K562 (cell line): ENCODE measurements around the gene TMEFF2.

Experiments used
- ARID3A ChIP-seq: IDR thresholded peaks from 2 replicates; pipeline ENCODE4 v1.6.1; 2012; ENCODE audit warnings: low read depth, low read length, improper control_type of control experiment, borderline replicate concordance
- CHCHD3 ChIP-seq: fragments of 250-450 bp; sonication (Bioruptor Pico); IDR thresholded peaks from 2 replicates; pipeline ENCODE4 v2.1.2; 2022; ENCODE audit warnings: mild to moderate bottlenecking
- CHD2 ChIP-seq: IDR thresholded peaks from 2 replicates; pipeline ENCODE4 v1.6.1; 2011; ENCODE audit warnings: low read depth, low read length
- CREB1 ChIP-seq, 2 experiments: sonication (generic) in 1 of 2; formaldehyde crosslinking in 1 of 2; IDR thresholded peaks; 2 replicates each; pipeline versions ENCODE4 v1.6.1 to v1.8.0; 2012 to 2022; ENCODE audit warnings: inconsistent platforms in 1 of 2, mild to moderate bottlenecking in 1 of 2, missing genetic modification reagents in 1 of 2, moderate library complexity in 1 of 2
- CTCF ChIP-seq, 3 experiments: IDR thresholded peaks in 2 of 3; conservative IDR thresholded peaks in 1 of 3; 2 replicates each; pipeline ENCODE4 v1.5.1; 2011 to 2012; ENCODE audit warnings: low read length in 3 of 3, mild to moderate bottlenecking in 3 of 3, control low read depth in 2 of 3, improper control_type of control experiment in 1 of 3, inconsistent platforms in 1 of 3, low read depth in 1 of 3, mixed read lengths in 1 of 3, moderate library complexity in 1 of 3; ENCODE audit not compliant: insufficient read depth in 2 of 3
- RAD21 ChIP-seq, 2 experiments: fragments of 250-450 bp in 1 of 2; fragments of 450-650 bp in 1 of 2; sonication (Bioruptor Pico) in 1 of 2; formaldehyde crosslinking in 1 of 2; IDR thresholded peaks in 1 of 2; conservative IDR thresholded peaks in 1 of 2; 2 replicates each; pipeline versions ENCODE4 v1.4.0 to v1.8.0; 2020 to 2022; ENCODE audit warnings: mild to moderate bottlenecking in 2 of 2, moderate library complexity in 1 of 2
- RAD51 ChIP-seq: fragments of 450-650 bp; IDR thresholded peaks from 2 replicates; pipeline ENCODE4 v1.7.1; 2016; ENCODE audit warnings: low read depth, mild to moderate bottlenecking, borderline replicate concordance
- SMARCA4 ChIP-seq: fragments of 450-650 bp; IDR thresholded peaks from 2 replicates; pipeline ENCODE4 v1.6.1; 2016
- SMARCA5 ChIP-seq: fragments of 450-650 bp; IDR thresholded peaks from 2 replicates; pipeline ENCODE4 v1.6.1; 2016
- SREBF1 ChIP-seq: fragments of 150-350 bp; IDR thresholded peaks from 2 replicates; pipeline ENCODE4 v1.6.1; 2014; ENCODE audit warnings: antibody characterized with exemption, low read depth, low read length, borderline replicate concordance
- TAF7 ChIP-seq: fragments of 450-650 bp; IDR thresholded peaks from 2 replicates; pipeline ENCODE4 v1.6.1; 2016; ENCODE audit warnings: missing genetic modification characterization, missing compliant biosample characterization
- ZC3H8 ChIP-seq: fragments of 450-650 bp; IDR thresholded peaks from 2 replicates; pipeline ENCODE4 v1.6.1; 2017
- ZNF239 ChIP-seq: fragments of 250-450 bp; sonication (Bioruptor Pico); IDR thresholded peaks from 2 replicates; pipeline ENCODE4 v1.4.0; 2020; ENCODE audit warnings: mild to moderate bottlenecking
- TF ChIP-seq, protein P1 (sequence below): fragments of 450-650 bp; formaldehyde crosslinking; IDR thresholded peaks from 2 replicates; pipeline ENCODE4 v1.4.0; 2020; ENCODE audit warnings: mild to moderate bottlenecking, moderate library complexity

DNA sequence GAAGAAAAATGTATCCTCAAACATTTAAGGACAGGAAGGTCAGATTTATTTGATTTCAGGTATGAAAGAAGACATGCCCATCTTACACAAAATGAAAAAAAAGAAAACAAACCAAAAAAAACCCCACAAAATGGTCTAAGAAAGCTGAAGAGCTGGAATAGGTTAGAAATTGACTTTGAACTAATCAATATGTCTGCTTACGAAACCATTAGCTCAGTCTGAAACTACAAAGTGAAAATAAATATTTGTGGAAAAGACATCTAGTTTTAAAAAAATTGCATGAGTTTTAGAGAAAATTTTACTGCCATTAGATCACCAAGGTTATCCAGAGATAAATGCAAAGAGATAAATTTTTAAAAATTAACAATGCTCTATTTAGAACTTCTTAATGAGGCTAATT lies 125.3 kb downstream of the TMEFF2 start:
- TF ChIP-seq CTCF (IDR thresholded peaks at IDR 0.05 in 2 of 3, conservative IDR thresholded peaks at IDR 0.05 in 1 of 3; ENCODE audit: insufficient read depth in 2 of 3, low read depth in 1 of 3, low read length in 3 of 3) (no peak), RAD51 (no peak), SREBF1 (no peak), ZNF239 (no peak), RAD21 (CRISPR knock-in tag; conservative IDR thresholded peaks at IDR 0.05 in 1 of 2, IDR thresholded peaks at IDR 0.05 in 1 of 2) (no peak), ZC3H8 (no peak), SMARCA5 (no peak), ARID3A (no peak), TAF7 (tag) (no peak), CHD2 (no peak), CREB1 (IDR thresholded peaks at IDR 0.05) (no peak), CREB1 (CRISPR knock-in tag; IDR thresholded peaks at IDR 0.05) (no peak), SMARCA4 (no peak), CHCHD3 (no peak)
- TF ChIP-seq, protein P1, sequence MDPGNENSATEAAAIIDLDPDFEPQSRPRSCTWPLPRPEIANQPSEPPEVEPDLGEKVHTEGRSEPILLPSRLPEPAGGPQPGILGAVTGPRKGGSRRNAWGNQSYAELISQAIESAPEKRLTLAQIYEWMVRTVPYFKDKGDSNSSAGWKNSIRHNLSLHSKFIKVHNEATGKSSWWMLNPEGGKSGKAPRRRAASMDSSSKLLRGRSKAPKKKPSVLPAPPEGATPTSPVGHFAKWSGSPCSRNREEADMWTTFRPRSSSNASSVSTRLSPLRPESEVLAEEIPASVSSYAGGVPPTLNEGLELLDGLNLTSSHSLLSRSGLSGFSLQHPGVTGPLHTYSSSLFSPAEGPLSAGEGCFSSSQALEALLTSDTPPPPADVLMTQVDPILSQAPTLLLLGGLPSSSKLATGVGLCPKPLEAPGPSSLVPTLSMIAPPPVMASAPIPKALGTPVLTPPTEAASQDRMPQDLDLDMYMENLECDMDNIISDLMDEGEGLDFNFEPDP (CRISPR knock-in tag) = no peak
